Measurements from ENCODE around the gene OBP2A. TPM values are rescaled to one million over a fixed set of nuclear protein-coding genes. Genes with fewer than 3 reads are reported as not detected.

Gene OBP2A
- total RNA-seq, 1 experiment from 2014 or later: not detected

DNA sequence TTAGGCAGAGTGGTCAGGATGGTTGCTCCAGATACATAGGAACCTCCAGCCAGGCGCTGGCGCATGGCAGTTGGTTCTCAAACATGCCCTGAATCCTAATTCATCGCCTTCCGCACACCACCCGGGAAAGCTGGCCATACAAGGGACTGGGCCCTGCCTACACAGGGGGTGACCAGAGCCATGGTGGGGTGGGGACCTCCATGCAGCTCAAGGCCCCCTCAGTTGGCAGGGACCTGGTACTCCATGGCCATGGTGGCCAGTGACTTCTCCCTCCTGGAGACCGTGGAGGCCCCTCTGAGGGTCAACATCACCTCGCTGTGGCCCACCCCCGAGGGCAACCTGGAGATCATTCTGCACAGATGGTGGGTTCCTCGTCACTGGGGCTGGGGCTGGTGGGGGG is 42.4 kb downstream of the OBP2A start:
- Mint-ChIP-seq H3K4me3 (ENCODE audit: low read depth, unreplicated experiment) (no peak overlapping the region), H3K36me3 (ENCODE audit: insufficient read depth, unreplicated experiment) (no peaks in the 10 kb centered on the region), H3K9me3 (ENCODE audit: low read depth, unreplicated experiment) (no peaks in the 10 kb centered on the region), H3K27me3 (ENCODE audit: unreplicated experiment) (peaks cover 41% of the 10 kb centered on the region), H3K4me1 (ENCODE audit: low read depth, unreplicated experiment) (no peaks in the 10 kb centered on the region), H3K27ac (ENCODE audit: unreplicated experiment) (no peak overlapping the region)
- no peak for DNase-seq
- intact Hi-C loops (cut with micrococcal nuclease; ENCODE audit: unreplicated experiment): no loop called here
- no TSS peak for BruUV-seq (replicated peaks)
- CTCF ChIA-PET: no interaction called here
- TF ChIP-seq, protein P1, sequence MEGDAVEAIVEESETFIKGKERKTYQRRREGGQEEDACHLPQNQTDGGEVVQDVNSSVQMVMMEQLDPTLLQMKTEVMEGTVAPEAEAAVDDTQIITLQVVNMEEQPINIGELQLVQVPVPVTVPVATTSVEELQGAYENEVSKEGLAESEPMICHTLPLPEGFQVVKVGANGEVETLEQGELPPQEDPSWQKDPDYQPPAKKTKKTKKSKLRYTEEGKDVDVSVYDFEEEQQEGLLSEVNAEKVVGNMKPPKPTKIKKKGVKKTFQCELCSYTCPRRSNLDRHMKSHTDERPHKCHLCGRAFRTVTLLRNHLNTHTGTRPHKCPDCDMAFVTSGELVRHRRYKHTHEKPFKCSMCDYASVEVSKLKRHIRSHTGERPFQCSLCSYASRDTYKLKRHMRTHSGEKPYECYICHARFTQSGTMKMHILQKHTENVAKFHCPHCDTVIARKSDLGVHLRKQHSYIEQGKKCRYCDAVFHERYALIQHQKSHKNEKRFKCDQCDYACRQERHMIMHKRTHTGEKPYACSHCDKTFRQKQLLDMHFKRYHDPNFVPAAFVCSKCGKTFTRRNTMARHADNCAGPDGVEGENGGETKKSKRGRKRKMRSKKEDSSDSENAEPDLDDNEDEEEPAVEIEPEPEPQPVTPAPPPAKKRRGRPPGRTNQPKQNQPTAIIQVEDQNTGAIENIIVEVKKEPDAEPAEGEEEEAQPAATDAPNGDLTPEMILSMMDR (IDR thresholded peaks at IDR 0.05; ENCODE audit: unreplicated experiment): no peak

DNA sequence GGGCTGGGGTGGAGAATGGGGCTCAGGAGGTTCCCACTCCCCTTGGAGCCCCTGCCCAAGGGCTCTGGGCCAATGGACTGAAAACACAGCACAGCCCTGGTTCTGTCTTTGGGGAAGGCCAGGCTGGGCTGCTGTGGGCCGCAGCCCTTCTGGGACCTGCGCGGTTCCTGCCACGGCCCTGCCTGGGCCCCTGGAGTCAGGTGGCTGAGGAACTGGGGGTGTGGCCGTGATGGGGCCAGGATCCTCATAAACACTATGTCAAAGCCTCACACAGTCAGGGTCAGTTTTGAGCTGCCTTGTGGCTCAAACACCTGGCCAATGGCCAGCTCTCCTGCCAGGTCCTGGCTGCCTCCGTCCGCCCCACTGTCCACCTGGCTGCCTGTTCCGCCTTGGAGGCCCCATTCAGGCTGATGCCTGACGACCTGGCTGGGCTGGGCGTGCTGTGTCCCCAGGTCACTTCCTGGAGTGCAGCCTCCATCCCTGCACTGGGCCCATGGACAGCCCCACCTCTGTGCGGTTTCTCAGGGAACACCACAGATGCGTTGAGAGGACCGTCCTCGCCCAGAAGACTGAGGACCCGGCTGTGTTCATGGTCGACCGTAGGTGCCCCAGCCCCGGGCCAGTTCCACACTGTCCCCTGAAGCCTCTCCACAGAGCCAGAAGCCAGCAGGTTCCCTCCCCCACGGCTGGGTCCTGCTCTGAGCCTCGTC is 43.1 kb downstream of the OBP2A start:
- H3K9me3 Mint-ChIP-seq (ENCODE audit: low read depth, unreplicated experiment): no peaks in the 10 kb centered on the region
- DNase-seq: no peak
- intact Hi-C loops (cut with micrococcal nuclease; ENCODE audit: unreplicated experiment): no loop called here
- TF ChIP-seq, protein P1 (IDR thresholded peaks at IDR 0.05; ENCODE audit: unreplicated experiment): no peak
- H3K4me1 Mint-ChIP-seq (ENCODE audit: low read depth, unreplicated experiment): no peaks in the 10 kb centered on the region
- CTCF ChIA-PET: no interaction called here
- H3K27me3 Mint-ChIP-seq (ENCODE audit: unreplicated experiment): peaks cover 46% of the 10 kb centered on the region
- no peak overlapping the region for H3K27ac Mint-ChIP-seq (ENCODE audit: unreplicated experiment)
- no peaks in the 10 kb centered on the region for H3K36me3 Mint-ChIP-seq (ENCODE audit: insufficient read depth, unreplicated experiment)
- no peak overlapping the region for H3K4me3 Mint-ChIP-seq (ENCODE audit: low read depth, unreplicated experiment)
- BruUV-seq (replicated peaks): no TSS peak

DNA sequence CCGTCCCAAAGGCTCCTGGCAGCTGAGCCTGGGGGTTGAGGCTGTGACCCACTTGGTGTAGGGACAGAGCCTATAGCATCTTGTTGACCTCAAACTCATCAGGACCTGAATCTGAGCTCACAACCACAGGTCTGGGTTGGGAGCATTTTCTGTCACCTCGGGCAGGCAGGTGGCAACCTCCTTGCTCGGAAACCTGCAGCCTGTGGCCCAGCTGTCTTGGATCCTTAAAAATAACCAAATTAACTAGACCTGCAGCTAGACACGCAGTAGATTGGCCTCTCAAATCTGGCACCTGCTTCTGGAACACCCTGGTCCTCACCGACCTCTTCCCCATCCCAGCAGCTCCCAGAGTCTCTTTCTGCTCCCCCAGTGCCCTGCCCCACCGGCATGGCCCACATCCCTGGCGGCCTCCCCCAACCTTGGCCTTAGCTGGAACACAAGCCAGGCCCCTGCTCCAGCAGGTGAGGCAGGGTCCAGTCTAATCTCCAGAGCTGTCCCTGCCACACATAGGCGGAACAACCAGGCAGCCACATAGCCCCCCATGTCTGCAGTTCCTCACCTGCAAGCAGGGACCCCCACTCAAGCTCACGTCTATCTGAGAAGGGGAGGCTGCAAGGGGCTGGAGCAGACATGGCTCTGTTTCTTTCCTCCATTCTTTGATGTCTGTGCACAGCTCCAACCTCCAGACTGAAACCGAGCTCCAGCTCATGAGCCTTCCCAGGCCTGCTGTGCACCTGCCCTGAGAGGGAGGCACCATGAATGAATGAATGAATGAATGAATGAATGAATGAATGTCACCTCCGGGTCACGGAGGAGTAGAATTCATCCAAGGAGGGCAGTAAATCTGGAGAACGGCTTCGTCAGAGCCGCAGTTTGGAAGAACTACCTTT is 43.9 kb downstream of the OBP2A start:
- H3K27me3 Mint-ChIP-seq (ENCODE audit: unreplicated experiment): peaks cover 38% of the 10 kb centered on the region
- H3K4me1 Mint-ChIP-seq (ENCODE audit: low read depth, unreplicated experiment): no peaks in the 10 kb centered on the region
- CTCF ChIA-PET: no interaction called here
- BruUV-seq (replicated peaks): no TSS peak
- no peak for DNase-seq
- H3K4me3 Mint-ChIP-seq (ENCODE audit: low read depth, unreplicated experiment): no peak overlapping the region
- no peak overlapping the region for H3K27ac Mint-ChIP-seq (ENCODE audit: unreplicated experiment)
- intact Hi-C loops (cut with micrococcal nuclease; ENCODE audit: unreplicated experiment): no loop called here
- H3K36me3 Mint-ChIP-seq (ENCODE audit: insufficient read depth, unreplicated experiment): no peaks in the 10 kb centered on the region
- no peaks in the 10 kb centered on the region for H3K9me3 Mint-ChIP-seq (ENCODE audit: low read depth, unreplicated experiment)
- TF ChIP-seq, protein P1 (IDR thresholded peaks at IDR 0.05; ENCODE audit: unreplicated experiment): no peak

DNA sequence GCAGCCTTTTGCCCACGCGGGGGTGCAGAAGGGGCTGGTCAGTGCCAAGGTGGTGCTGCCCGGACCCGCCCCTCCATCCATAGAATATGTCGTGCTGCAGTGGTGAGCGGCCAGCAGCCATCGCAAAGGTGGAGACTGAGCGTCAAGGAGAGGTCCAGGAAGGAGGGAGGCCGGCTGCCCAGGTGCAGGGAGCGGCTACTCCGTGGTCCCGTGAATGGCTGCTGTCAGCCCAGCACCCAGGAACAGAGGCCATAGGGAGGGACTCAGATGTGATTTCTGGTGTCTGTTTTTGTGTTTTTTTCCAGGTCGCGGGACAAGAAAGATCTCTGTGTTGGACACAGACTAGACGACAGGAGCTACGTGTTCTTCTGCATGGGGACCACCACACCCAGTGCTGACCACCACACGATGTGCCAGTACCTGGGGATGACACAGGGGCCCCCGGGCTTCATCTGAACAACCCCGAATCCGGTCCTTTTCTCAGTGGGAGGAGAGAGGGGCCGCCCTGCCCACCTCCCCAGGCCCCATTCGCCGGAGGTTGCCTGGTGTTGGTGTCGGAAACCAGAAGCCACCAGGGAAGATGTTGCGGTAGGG is 44.7 kb downstream of the OBP2A start:
- TF ChIP-seq, protein P1 (IDR thresholded peaks at IDR 0.05; ENCODE audit: unreplicated experiment): no peak
- intact Hi-C loops (cut with micrococcal nuclease; ENCODE audit: unreplicated experiment): no loop called here
- BruUV-seq (replicated peaks): no TSS peak
- H3K4me3 Mint-ChIP-seq (ENCODE audit: low read depth, unreplicated experiment): no peak overlapping the region
- H3K27me3 Mint-ChIP-seq (ENCODE audit: unreplicated experiment): peaks cover 31% of the 10 kb centered on the region
- H3K9me3 Mint-ChIP-seq (ENCODE audit: low read depth, unreplicated experiment): no peaks in the 10 kb centered on the region
- H3K27ac Mint-ChIP-seq (ENCODE audit: unreplicated experiment): no peak overlapping the region
- CTCF ChIA-PET: interaction anchor here (0.7 kb wide), 1 partner anchor 40 kb away, joined by 3 read pairs; no protein-coding TSS in a partner anchor
- no peaks in the 10 kb centered on the region for H3K4me1 Mint-ChIP-seq (ENCODE audit: low read depth, unreplicated experiment)
- no peaks in the 10 kb centered on the region for H3K36me3 Mint-ChIP-seq (ENCODE audit: insufficient read depth, unreplicated experiment)
- DNase-seq: no peak
